Fibroblast of lung (primary cell): Measurements from ENCODE around the gene KIAA1328. TPM values are rescaled to one million over a fixed set of nuclear protein-coding genes. Genes with fewer than 3 reads are reported as not detected.

Experiments used
- DNase-seq, 2 donors: peaks; one replicate each; pipeline versions ENCODE4 v3.0.0 to v3.0.0-alpha.2; 2010; ENCODE audit warnings: low read depth in 2 of 2
- H2AFZ ChIP-seq: 2 replicates; pipeline ENCODE4 v1.5.1; 2012; ENCODE audit warnings: low read length, control low read depth, inconsistent platforms
- H3K27ac ChIP-seq: 2 replicates; pipeline ENCODE4 v1.5.1; 2011; ENCODE audit warnings: low read length, control low read depth; ENCODE audit not compliant: insufficient read depth
- H3K27me3 ChIP-seq: 2 replicates; pipeline ENCODE4 v1.5.1; 2011; ENCODE audit warnings: mild to moderate bottlenecking, low read length; ENCODE audit not compliant: control insufficient read depth, insufficient read depth
- H3K36me3 ChIP-seq: 2 replicates; pipeline ENCODE4 v1.5.1; 2011; ENCODE audit warnings: low read length; ENCODE audit not compliant: control insufficient read depth, insufficient read depth
- H3K4me1 ChIP-seq: 2 replicates; pipeline ENCODE4 v1.5.1; 2011; ENCODE audit warnings: low read length; ENCODE audit not compliant: control insufficient read depth, insufficient read depth; ENCODE audit errors: extremely low read depth
- H3K4me2 ChIP-seq: 2 replicates; pipeline ENCODE4 v1.5.1; 2011; ENCODE audit warnings: low read length, control low read depth; ENCODE audit not compliant: insufficient read depth; ENCODE audit errors: extremely low read depth
- H3K4me3 ChIP-seq, 4 experiments: fragments of 200-600 bp in 1 of 4; sonication (generic) in 1 of 4; replicated peaks in 1 of 4; 2 replicates each; pipeline ENCODE4 v1.5.1; 2011 to 2016; ENCODE audit warnings: low read length in 4 of 4, low read depth in 3 of 4, mild to moderate bottlenecking in 3 of 4, control low read depth in 2 of 4, inconsistent platforms in 1 of 4, mixed read lengths in 1 of 4; ENCODE audit not compliant: insufficient read depth in 1 of 4; ENCODE audit errors: control extremely low read depth in 1 of 4
- H3K79me2 ChIP-seq: 2 replicates; pipeline ENCODE4 v1.5.1; 2012; ENCODE audit warnings: mild to moderate bottlenecking, low read length, inconsistent platforms; ENCODE audit not compliant: control insufficient read depth, insufficient read depth
- H3K9ac ChIP-seq: 2 replicates; pipeline ENCODE4 v1.5.1; 2011; ENCODE audit warnings: mild to moderate bottlenecking, low read length, control low read depth; ENCODE audit not compliant: insufficient read depth
- H3K9me3 ChIP-seq: 2 replicates; pipeline ENCODE4 v1.5.1; 2012; ENCODE audit warnings: low read depth, low read length; ENCODE audit not compliant: control insufficient read depth, insufficient read depth
- H4K20me1 ChIP-seq: 2 replicates; pipeline ENCODE4 v1.5.1; 2011; ENCODE audit warnings: low read length; ENCODE audit not compliant: control insufficient read depth, insufficient read depth; ENCODE audit errors: extremely low read depth
- EZH2 ChIP-seq: IDR thresholded peaks from 2 replicates; pipeline ENCODE4 v1.5.1; 2012; ENCODE audit warnings: low read length, control low read depth, mild to moderate bottlenecking; ENCODE audit errors: missing control alignments
- polyA plus RNA-seq, 2 donors: library from polyadenylated mRNA; depleted of rRNA in 1 of 2; stranded (reverse) in 1 of 2; unstranded in 1 of 2; fragments of >200 nt; gene quantifications; 2 replicates each; pipeline ENCODE4 v1.2.1, GENCODE V29; 2011 to 2012; ENCODE audit warnings: missing spikeins in 1 of 2
- total RNA-seq: library from RNA; depleted of rRNA; stranded (reverse); fragments of >200 nt; gene quantifications from 2 replicates; pipeline ENCODE4 v1.2.1, GENCODE V29; 2014
- TF ChIP-seq, protein P1 (sequence below), 2 donors: IDR thresholded peaks in 1 of 2; conservative IDR thresholded peaks in 1 of 2; 1 replicate in 1 of 2; 2 replicates in 1 of 2; pipeline ENCODE4 v1.5.1; 2011 to 2012; ENCODE audit warnings: low read length in 2 of 2, control low read depth in 1 of 2, inconsistent platforms in 1 of 2, low read depth in 1 of 2, mild to moderate bottlenecking in 1 of 2

The KIAA1328 gene
- total and polyA plus RNA-seq, 2 donors (not counting 1 experiment from before 2014, with no cell fraction given) = 4.3 to 4.5 TPM

DNA sequence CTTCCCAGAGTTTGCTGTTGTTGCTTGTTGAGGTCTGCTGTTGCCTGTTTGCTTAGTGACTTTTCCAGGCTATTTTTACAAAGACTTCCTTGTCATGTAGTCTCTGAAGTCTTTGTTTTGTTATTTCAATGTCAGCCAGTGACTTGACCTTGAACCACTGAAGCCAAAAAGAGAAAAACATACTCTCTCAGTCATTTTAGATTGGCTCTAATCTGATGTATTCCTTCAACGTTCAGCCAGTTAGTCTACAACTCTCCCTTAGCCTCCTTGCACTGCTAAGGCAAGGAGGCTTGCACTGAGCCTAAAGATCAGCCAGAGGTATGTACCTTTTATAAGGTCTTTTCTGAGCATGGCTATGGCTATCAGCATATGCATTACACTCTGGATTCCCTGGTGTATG is 27.9 kb downstream of the KIAA1328 start:
- Histone ChIP-seq H3K36me3 (no peaks in the 10 kb centered on the region), H3K9ac (no peak overlapping the region), H4K20me1 (no peaks in the 10 kb centered on the region), H3K27me3 (no peaks in the 10 kb centered on the region), H3K79me2 (no peaks in the 10 kb centered on the region), H2AFZ (no peak overlapping the region), H3K27ac (no peak overlapping the region), H3K4me3 (no peak overlapping the region), H3K4me1 (no peaks in the 10 kb centered on the region), H3K9me3 (no peaks in the 10 kb centered on the region), H3K4me2 (no peak overlapping the region)
- TF ChIP-seq, protein P1, sequence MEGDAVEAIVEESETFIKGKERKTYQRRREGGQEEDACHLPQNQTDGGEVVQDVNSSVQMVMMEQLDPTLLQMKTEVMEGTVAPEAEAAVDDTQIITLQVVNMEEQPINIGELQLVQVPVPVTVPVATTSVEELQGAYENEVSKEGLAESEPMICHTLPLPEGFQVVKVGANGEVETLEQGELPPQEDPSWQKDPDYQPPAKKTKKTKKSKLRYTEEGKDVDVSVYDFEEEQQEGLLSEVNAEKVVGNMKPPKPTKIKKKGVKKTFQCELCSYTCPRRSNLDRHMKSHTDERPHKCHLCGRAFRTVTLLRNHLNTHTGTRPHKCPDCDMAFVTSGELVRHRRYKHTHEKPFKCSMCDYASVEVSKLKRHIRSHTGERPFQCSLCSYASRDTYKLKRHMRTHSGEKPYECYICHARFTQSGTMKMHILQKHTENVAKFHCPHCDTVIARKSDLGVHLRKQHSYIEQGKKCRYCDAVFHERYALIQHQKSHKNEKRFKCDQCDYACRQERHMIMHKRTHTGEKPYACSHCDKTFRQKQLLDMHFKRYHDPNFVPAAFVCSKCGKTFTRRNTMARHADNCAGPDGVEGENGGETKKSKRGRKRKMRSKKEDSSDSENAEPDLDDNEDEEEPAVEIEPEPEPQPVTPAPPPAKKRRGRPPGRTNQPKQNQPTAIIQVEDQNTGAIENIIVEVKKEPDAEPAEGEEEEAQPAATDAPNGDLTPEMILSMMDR (conservative IDR thresholded peaks at IDR 0.05 in 1 of 2, IDR thresholded peaks at IDR 0.05 in 1 of 2; ENCODE audit: low read depth in 1 of 2, low read length in 2 of 2) = no peak
- no peak for TF ChIP-seq EZH2
- no peak for DNase-seq

DNA sequence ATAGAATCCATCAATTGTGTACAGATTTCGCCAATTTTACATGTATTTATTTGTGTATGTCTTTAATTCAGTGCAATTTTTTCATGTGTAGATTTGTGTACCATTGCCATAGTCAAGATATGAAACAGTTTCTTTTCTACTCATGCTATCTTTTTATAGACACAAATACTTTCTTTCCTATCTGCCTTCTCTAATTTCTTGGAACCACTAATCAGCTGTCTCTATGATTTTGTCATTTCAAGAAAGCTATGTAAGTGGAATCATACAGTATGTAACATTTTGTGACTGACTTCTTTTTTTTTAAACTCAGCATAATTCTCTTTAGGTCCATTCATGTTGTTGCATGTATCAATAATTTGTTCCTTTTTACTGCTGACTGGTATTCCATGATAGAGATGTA is 33.3 kb downstream of the KIAA1328 start:
- TF ChIP-seq EZH2 = no peak
- Histone ChIP-seq H3K27ac (no peak overlapping the region), H3K36me3 (no peaks in the 10 kb centered on the region), H2AFZ (no peak overlapping the region), H3K9ac (no peak overlapping the region), H4K20me1 (no peaks in the 10 kb centered on the region), H3K4me2 (no peak overlapping the region), H3K4me1 (no peaks in the 10 kb centered on the region), H3K9me3 (no peaks in the 10 kb centered on the region), H3K4me3 (no peak overlapping the region), H3K27me3 (no peaks in the 10 kb centered on the region), H3K79me2 (no peaks in the 10 kb centered on the region)
- DNase-seq = no peak

DNA sequence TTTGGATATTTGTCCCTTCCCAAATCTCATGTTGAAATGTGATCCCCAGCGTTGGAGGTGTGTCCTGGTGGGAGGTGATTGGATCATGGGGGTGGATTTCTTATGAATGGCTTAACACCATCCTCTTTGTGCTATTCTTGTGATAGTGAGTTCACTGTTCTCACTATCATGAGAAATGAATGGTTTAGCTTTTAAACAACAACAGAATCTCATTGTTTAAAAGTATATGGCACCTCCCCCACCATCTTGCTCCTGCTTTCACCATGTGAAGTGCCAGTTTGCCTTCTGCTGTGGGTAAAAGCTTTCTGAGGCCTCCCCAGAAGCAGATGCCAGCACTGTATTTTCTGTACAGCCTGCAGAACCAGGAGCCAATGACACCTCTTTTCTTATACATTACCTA is 38.1 kb downstream of the KIAA1328 start:
- Histone ChIP-seq H3K4me3 (no peak overlapping the region), H3K27ac (no peak overlapping the region), H3K27me3 (no peaks in the 10 kb centered on the region), H3K4me2 (no peak overlapping the region), H3K36me3 (no peaks in the 10 kb centered on the region), H2AFZ (no peak overlapping the region), H4K20me1 (no peaks in the 10 kb centered on the region), H3K9me3 (no peaks in the 10 kb centered on the region), H3K9ac (no peak overlapping the region), H3K4me1 (no peaks in the 10 kb centered on the region), H3K79me2 (no peaks in the 10 kb centered on the region)
- no peak for TF ChIP-seq EZH2
- TF ChIP-seq, protein P1 (conservative IDR thresholded peaks at IDR 0.05 in 1 of 2, IDR thresholded peaks at IDR 0.05 in 1 of 2; ENCODE audit: low read depth in 1 of 2, low read length in 2 of 2) = no peak
- no peak for DNase-seq
